IPS-NIHi7 (cell line): ENCODE data around the gene GPLD1.

Experiments
- DNase-seq: peaks from one replicate; pipeline ENCODE4 v3.0.0; 2012; ENCODE audit warnings: mixed read lengths; ENCODE audit errors: extremely low spot score

Gene GPLD1

GRCh38 chr6:24381476-24382219 lies 107.7 kb downstream of the GPLD1 start:
- no peak for DNase-seq

- DNase-seq = no peak
Observed at GRCh38 chr6:24378473-24379097, 110.8 kb downstream of the GPLD1 start.
